MCF 10A (cell line): ENCODE measurements around the gene RTN3. TPM values are rescaled to one million over a fixed set of nuclear protein-coding genes. Genes with fewer than 3 reads are reported as not detected.

Experiments
- BruUV-seq: library from RNA; stranded (reverse); fragments of 400-500 nt; replicated peaks from 2 replicates; lab custom pipeline; 2021; lab: Mats Ljungman, UMichigan
- CTCF ChIA-PET: fragments of 300-600 bp; sonication (Branson Sonifier 250); formaldehyde crosslinking; extraction: SDS; loops from one replicate; lab custom pipeline; 2021; ENCODE audit warnings: antibody characterized with exemption, inconsistent platforms; lab: Yijun Ruan, JAX
- POLR2A ChIA-PET: fragments of 300-600, 350-650 bp; sonication (Branson Sonifier 250); formaldehyde crosslinking; extraction: SDS; loops from one replicate; lab custom pipeline; 2020; ENCODE audit warnings: antibody characterized with exemption, inconsistent platforms; lab: Yijun Ruan, JAX
- DNase-seq: peaks from one replicate; pipeline ENCODE4 v3.0.0-alpha.2; 2018; ENCODE audit not compliant: unreplicated experiment
- H3K27ac Mint-ChIP-seq: one replicate; pipeline ENCODE4 v1.8.0; 2022; ENCODE audit warnings: mild to moderate bottlenecking, low read depth, mixed read lengths; ENCODE audit not compliant: unreplicated experiment
- H3K27me3 Mint-ChIP-seq: one replicate; pipeline ENCODE4 v1.8.0; 2022; ENCODE audit warnings: mixed read lengths; ENCODE audit not compliant: insufficient read depth, unreplicated experiment
- H3K36me3 Mint-ChIP-seq: one replicate; pipeline ENCODE4 v1.8.0; 2022; ENCODE audit warnings: mild to moderate bottlenecking, moderate library complexity, mixed read lengths; ENCODE audit not compliant: insufficient read depth, unreplicated experiment
- H3K4me1 Mint-ChIP-seq: one replicate; pipeline ENCODE4 v1.8.0; 2022; ENCODE audit warnings: mixed read lengths; ENCODE audit not compliant: insufficient read depth, unreplicated experiment
- H3K4me3 Mint-ChIP-seq: one replicate; pipeline ENCODE4 v1.8.0; 2022; ENCODE audit warnings: mild to moderate bottlenecking, moderate library complexity, mixed read lengths; ENCODE audit not compliant: unreplicated experiment
- H3K9me3 Mint-ChIP-seq: one replicate; pipeline ENCODE4 v1.8.0; 2022; ENCODE audit warnings: mixed read lengths; ENCODE audit not compliant: unreplicated experiment
- intact Hi-C: fragments of 100-400 bp; cut with micrococcal nuclease; formaldehyde crosslinking; loops from 2 replicates; pipeline ENCODE4 v1.14.1; 2022
- total RNA-seq: library from RNA; stranded (reverse); gene quantifications from 2 replicates; pipeline ENCODE4 v1.2.3, GENCODE V29; 2022
- TF ChIP-seq, protein P1 (sequence below): fragments of 200-600 bp; IDR thresholded peaks from one replicate; pipeline ENCODE4 v1.8.0; 2022; ENCODE audit warnings: antibody characterized with exemption, mild to moderate bottlenecking; ENCODE audit not compliant: unreplicated experiment

The RTN3 gene
- total RNA-seq, 1 experiment from 2014 or later, result 95.4 TPM

DNA sequence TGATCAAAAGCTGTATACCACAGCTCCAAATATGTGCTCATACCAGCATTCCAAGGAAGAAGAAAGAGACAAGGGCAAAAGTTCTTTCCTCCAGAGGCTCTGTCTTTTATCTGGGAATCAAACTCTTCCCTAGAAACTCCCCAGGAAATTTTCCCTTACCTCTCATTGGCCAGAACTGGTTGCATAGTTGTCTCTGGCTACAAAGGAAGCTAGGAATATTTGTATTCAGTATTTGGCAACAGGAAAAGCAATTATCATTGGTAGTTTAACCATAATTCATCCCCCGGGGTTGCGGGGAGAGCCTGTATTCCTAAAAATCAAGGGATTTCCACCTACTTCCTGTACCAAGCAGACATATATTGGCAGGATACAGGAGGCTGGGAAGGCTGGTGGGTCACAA is 97.7 kb downstream of the RTN3 start:
- Mint-ChIP-seq H3K4me1 (no peaks in the 10 kb centered on the region), H3K4me3 (no peak overlapping the region), H3K27me3 (no peaks in the 10 kb centered on the region), H3K9me3 (no peaks in the 10 kb centered on the region), H3K36me3 (no peaks in the 10 kb centered on the region), H3K27ac (no peak overlapping the region)
- TF ChIP-seq, protein P1, sequence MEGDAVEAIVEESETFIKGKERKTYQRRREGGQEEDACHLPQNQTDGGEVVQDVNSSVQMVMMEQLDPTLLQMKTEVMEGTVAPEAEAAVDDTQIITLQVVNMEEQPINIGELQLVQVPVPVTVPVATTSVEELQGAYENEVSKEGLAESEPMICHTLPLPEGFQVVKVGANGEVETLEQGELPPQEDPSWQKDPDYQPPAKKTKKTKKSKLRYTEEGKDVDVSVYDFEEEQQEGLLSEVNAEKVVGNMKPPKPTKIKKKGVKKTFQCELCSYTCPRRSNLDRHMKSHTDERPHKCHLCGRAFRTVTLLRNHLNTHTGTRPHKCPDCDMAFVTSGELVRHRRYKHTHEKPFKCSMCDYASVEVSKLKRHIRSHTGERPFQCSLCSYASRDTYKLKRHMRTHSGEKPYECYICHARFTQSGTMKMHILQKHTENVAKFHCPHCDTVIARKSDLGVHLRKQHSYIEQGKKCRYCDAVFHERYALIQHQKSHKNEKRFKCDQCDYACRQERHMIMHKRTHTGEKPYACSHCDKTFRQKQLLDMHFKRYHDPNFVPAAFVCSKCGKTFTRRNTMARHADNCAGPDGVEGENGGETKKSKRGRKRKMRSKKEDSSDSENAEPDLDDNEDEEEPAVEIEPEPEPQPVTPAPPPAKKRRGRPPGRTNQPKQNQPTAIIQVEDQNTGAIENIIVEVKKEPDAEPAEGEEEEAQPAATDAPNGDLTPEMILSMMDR, result no peak
- intact Hi-C loops, result no loop called here
- DNase-seq, result no peak
- ChIA-PET CTCF (interaction anchor here (0.8 to 1.3 kb wide), 3 partner anchors 12 to 167 kb away, joined by 3 to 4 read pairs (median 4); no protein-coding TSS in a partner anchor), POLR2A (no interaction called here)
- no TSS peak for BruUV-seq

DNA sequence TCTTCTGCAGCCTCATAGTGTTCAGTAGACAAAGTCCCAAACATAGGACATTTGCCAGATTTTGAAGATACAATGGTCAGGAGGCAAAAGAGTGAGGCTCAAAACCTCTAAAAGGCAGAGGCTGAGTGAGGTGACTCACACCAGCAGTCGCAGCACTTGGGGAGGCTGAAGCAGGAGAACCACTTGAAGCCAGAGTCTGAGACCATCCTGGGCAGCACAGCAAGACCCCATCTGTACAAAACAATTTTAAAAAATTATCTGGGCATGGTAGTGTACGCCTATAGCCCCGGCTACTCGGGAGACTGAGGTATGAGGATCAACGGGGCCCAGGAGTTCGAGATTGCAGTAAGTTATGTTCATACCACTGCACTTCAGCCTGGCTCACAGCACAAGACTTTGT is 101.4 kb downstream of the RTN3 start:
- BruUV-seq, result no TSS peak
- H3K4me1 Mint-ChIP-seq, result no peaks in the 10 kb centered on the region
- CTCF ChIA-PET, result interaction anchor here (0.6 to 1.2 kb wide), 2 partner anchors 302 to 372 kb away, joined by 3 to 4 read pairs; no protein-coding TSS in a partner anchor
- POLR2A ChIA-PET, result no interaction called here
- DNase-seq, result no peak
- no peak overlapping the region for H3K4me3 Mint-ChIP-seq
- intact Hi-C loops, result no loop called here
- no peaks in the 10 kb centered on the region for H3K36me3 Mint-ChIP-seq
- H3K27me3 Mint-ChIP-seq, result no peaks in the 10 kb centered on the region
- H3K9me3 Mint-ChIP-seq, result no peaks in the 10 kb centered on the region
- TF ChIP-seq, protein P1, result no peak
- no peak overlapping the region for H3K27ac Mint-ChIP-seq

DNA sequence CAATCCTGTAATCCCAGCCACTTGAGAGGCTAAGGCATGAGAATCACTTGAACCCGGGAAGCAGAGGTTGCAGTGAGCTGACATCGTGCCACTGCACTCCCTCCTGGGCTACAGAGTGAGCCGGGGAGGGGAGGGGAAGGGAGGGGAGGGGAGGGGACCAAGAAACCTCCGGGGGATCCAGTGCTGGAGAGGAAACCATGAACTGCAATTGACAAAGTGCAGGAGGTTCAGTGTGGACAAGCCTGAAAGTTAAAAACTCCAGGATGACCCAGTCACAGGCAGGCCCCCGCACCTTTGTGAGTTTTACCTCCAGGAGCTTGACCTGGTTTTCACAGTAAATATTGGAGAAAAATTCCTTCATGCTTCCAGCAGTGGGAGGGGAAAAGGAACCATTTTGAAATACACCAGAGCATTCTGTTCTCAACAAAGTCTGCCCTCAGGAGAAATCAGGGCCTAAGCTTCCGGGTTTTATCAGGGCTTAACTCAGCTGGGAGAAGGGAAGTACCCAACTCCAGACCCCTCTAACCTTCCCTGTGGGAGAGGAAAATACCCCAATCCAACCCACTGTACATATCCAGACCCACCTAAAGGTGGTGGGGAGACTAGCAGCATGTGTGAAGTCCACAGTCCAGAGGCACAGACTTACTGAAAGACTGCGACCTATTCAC is 102.8 kb downstream of the RTN3 start:
- TF ChIP-seq, protein P1, result no peak
- CTCF ChIA-PET, result interaction anchor here (0.5 to 0.7 kb wide), 3 partner anchors 27 to 1445 kb away, joined by 3 to 4 read pairs (median 3); no protein-coding TSS in a partner anchor
- intact Hi-C loops, result no loop called here
- Mint-ChIP-seq H3K27ac (no peak overlapping the region), H3K9me3 (no peaks in the 10 kb centered on the region), H3K36me3 (no peaks in the 10 kb centered on the region), H3K4me1 (no peaks in the 10 kb centered on the region), H3K4me3 (no peak overlapping the region), H3K27me3 (no peaks in the 10 kb centered on the region)
- DNase-seq, result no peak
- POLR2A ChIA-PET, result interaction anchor here (0.5 kb wide), 1 partner anchor 55 kb away, joined by 3 read pairs; the partner anchor contains the start of gene MARK2
- BruUV-seq, result no TSS peak

DNA sequence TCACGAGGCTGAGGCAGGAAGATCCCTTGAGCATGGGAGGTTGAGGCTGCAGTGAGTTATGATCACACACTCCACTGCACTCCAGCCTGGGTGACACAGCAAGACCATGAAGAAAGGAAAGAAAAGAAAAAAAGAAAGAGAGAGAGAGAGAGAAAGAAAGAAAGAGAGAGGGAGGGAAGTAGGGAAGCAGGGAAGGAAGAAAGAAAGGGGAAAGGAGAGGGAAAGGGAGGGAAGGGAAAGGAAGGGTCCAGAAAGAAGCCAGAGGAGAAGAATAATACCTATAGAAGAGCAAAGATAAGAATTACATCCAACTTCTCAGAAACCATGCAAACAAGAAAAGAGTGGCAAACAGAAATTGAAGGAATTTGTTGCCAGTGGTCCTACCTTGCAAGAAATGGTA is 104.5 kb downstream of the RTN3 start:
- H3K36me3 Mint-ChIP-seq, result no peaks in the 10 kb centered on the region
- H3K27me3 Mint-ChIP-seq, result no peaks in the 10 kb centered on the region
- intact Hi-C loops, result no loop called here
- H3K9me3 Mint-ChIP-seq, result no peaks in the 10 kb centered on the region
- ChIA-PET CTCF (interaction anchor here (0.7 kb wide), 2 partner anchors 17 to 160 kb away, joined by 4 to 5 read pairs; no protein-coding TSS in a partner anchor), POLR2A (no interaction called here)
- TF ChIP-seq, protein P1, result no peak
- no peak for DNase-seq
- H3K4me1 Mint-ChIP-seq, result no peaks in the 10 kb centered on the region
- H3K27ac Mint-ChIP-seq, result no peak overlapping the region
- no peak overlapping the region for H3K4me3 Mint-ChIP-seq
- no TSS peak for BruUV-seq
